Stomach smooth muscle (tissue), 2 donors: ENCODE measurements around the gene PIGL.

Experiments
- H3K27ac ChIP-seq: one replicate; pipeline ENCODE4 v1.7.0; 2013; ENCODE audit warnings: mild to moderate bottlenecking, low read length, inconsistent platforms
- H3K27me3 ChIP-seq, 2 donors: one replicate each; pipeline ENCODE4 v1.7.0; 2013; ENCODE audit warnings: low read length in 2 of 2; ENCODE audit not compliant: insufficient read depth in 2 of 2, control insufficient read depth in 1 of 2
- H3K36me3 ChIP-seq, 2 donors: one replicate each; pipeline ENCODE4 v1.7.0; 2013; ENCODE audit warnings: low read length in 2 of 2; ENCODE audit not compliant: control insufficient read depth in 2 of 2, insufficient read depth in 2 of 2
- H3K4me1 ChIP-seq: one replicate; pipeline ENCODE4 v1.7.0; 2013; ENCODE audit warnings: low read length; ENCODE audit not compliant: control insufficient read depth, insufficient read depth
- H3K4me3 ChIP-seq, 2 donors: one replicate each; pipeline ENCODE4 v1.7.0; 2013; ENCODE audit warnings: low read length in 2 of 2
- H3K9ac ChIP-seq, 2 donors: one replicate each; pipeline ENCODE4 v1.7.0; 2013; ENCODE audit warnings: low read length in 2 of 2, mild to moderate bottlenecking in 1 of 2
- H3K9me3 ChIP-seq, 2 donors: one replicate each; pipeline ENCODE4 v1.7.0; 2013; ENCODE audit warnings: low read length in 2 of 2; ENCODE audit not compliant: control insufficient read depth in 2 of 2
- donor health status: healthy.
- donor health status: Pancreatic carcinoma.

The PIGL gene

DNA sequence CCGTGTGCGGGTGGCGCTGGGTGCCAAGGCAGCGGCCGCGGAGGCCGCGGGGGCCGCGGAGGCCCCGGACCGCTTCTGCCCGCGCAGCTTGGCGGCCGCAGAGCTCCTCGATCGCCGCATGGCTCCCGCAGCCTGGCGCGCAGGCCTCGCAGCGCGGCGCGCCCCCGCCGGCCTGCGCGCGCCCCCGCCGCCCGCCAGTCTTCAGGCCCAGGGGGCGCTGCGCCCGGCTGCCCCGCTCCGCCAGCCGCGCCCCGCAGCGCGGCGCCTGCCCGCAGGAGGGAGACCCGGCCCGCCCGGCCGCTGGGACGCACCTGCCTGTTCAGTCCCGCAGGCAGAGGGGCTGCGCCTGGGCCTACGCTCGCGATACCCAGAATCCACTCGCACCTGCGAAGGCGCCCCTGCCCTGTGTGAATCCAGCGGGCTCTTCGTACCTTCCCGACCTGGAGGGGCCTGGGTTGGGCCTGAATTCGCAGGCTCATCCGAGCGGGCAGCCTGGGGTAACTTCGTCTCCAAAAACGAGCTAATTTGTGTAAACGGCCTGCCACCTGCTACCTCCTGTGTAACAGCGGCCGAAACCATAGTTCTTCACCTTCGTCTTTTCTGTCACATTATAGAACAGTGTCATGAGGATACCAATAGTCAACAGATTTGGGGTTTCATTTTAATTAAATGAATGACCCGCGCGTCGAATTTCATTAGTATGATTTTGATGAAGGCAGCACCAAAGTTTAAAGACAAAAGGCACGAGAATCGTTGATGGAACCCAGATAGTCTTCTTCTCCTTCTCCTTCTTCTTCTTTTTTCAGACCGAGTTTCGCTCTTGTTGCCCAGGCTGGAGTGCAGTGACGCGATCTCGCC lies 136.5 kb downstream of the PIGL start, which contains the start of gene CENPV:
Gene CENPV (minus strand): TSS at position 153 of the 858 bp plus-strand sequence. CDS start 33 bp downstream, at position 120.
- no peak within 1 kb of the TSS for H3K27ac ChIP-seq
- peaks cover 0 to 3% of the 10 kb centered on the region in 2 donors for H3K36me3 ChIP-seq
- peaks cover 10% of the 10 kb centered on the region for H3K4me1 ChIP-seq
- H3K27me3 ChIP-seq, result peaks cover 3 to 10% of the 10 kb centered on the region in 2 donors
- no peaks in the 10 kb centered on the region for H3K9me3 ChIP-seq
- H3K4me3 ChIP-seq, result peak within 1 kb of the TSS; percentile 52 to 78
- H3K9ac ChIP-seq, result peak within 1 kb of the TSS; percentile 42 to 58

DNA sequence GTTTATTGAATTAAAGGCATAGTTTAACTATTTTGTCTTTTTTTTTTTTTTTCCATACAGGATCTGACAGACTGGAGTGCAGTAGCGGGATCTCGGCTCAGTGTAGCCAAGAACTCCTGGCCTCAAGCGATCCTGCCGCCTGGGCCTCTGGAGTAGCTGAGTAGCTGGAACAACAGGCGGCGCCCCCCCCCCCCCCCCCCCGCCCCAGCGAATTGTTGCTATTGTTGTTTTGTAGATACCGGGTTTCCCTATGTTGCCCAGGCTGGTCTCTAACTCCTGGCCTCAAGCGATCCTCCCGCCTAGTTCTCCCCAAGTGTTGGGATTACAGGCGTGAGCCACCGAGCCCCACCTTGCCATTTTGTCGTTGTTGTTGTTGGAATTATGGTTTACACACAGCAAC lies 137.6 kb downstream of the PIGL start:
- H3K36me3 ChIP-seq, result no peaks in the 10 kb centered on the region
- peaks cover 3 to 10% of the 10 kb centered on the region in 2 donors for H3K27me3 ChIP-seq
- H3K9ac ChIP-seq, result no peak overlapping the region
- no peak overlapping the region for H3K27ac ChIP-seq
- no peak overlapping the region for H3K4me3 ChIP-seq
- H3K4me1 ChIP-seq, result peaks cover 10% of the 10 kb centered on the region
- H3K9me3 ChIP-seq, result no peaks in the 10 kb centered on the region

DNA sequence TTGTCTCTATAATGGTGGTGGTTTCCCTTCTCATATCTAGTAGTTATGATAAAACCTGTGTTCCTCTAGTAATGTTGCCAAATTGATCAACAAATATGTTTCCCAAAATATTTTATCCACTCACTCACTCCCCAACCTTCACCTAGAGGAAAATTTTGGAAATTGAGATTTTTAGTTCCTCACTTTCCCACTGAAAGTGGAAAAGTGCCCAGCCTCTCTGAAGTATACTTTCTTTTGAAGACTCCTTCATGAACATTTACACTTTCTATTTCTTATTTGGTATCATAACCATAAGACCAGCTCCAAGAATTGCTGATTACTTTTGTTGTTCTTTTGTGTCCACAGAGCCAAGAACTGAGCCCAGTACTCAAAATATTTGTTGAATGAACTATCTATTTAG lies 141.4 kb downstream of the PIGL start:
- Histone ChIP-seq H3K9me3 (no peaks in the 10 kb centered on the region), H3K4me1 (peaks cover 3% of the 10 kb centered on the region), H3K27ac (no peak overlapping the region), H3K9ac (no peak overlapping the region), H3K4me3 (no peak overlapping the region), H3K27me3 (peaks cover 0 to 3% of the 10 kb centered on the region in 2 donors), H3K36me3 (no peaks in the 10 kb centered on the region)

DNA sequence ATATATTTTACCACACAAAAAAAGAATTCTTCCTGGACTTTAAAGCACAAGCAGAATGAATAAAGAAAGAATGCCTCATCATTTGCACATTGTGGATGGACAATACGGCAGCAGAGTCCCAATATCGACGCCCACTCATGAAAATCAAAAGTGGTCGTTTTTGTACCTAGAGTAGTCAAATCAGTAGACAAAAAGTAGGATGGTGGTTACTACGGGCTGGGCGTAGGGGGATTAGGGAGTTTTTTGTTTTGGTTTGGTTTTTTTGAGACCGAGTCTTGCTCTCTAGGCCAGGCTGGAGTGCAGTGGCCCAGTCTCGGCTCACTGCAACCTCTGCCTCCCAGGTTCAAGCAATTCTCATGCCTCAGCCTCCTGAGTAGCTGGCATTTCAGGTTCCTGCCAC lies 144.9 kb downstream of the PIGL start:
- peaks cover 7% of the 10 kb centered on the region for H3K4me1 ChIP-seq
- no peak overlapping the region for H3K4me3 ChIP-seq
- H3K27me3 ChIP-seq, result no peaks in the 10 kb centered on the region
- H3K36me3 ChIP-seq, result no peaks in the 10 kb centered on the region
- H3K27ac ChIP-seq, result no peak overlapping the region
- H3K9ac ChIP-seq, result no peak overlapping the region
- no peaks in the 10 kb centered on the region for H3K9me3 ChIP-seq

DNA sequence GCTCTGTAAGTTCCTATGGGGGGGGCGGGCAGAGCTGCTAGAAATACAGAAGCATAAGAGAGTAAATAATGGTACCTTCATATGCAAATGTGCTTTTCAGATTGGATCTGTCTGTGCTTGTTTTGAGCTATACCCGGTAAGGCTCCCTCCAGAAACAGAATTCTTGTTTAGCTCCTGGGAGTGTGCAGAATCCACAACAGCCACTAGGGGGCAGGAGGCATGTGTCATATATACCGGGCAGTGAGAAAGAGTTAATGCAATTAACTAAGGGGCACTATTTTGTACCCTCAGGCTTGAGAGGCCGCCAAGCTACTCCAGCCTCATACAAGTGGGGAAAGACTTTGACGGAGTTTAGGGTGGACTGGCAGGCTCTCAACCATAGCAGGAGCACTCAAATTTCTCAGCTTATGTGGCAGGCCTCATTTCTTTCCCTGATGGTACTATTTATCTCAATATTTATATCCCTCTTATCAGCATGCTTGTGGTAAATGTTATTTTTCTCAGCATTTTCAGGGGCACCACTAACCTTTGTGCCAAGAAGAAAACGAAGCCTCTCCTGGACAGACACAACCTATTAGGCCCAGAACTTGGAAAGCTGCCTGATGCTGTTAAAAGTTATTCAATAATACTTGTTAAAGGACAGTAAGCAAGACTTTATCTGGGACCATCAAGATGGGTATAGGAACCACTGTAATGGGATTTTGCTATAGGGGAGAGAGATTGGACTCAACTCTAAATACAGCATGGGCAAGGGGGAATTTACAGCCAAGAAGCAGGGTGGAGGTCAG lies 146.9 kb downstream of the PIGL start:
- Histone ChIP-seq H3K27me3 (no peaks in the 10 kb centered on the region), H3K4me1 (peaks cover 7% of the 10 kb centered on the region), H3K27ac (peak overlapping the region; percentile 31), H3K9ac (peak overlapping the region in 1 of 2 donors; percentile 15), H3K36me3 (no peaks in the 10 kb centered on the region), H3K9me3 (no peaks in the 10 kb centered on the region), H3K4me3 (no peak overlapping the region)

DNA sequence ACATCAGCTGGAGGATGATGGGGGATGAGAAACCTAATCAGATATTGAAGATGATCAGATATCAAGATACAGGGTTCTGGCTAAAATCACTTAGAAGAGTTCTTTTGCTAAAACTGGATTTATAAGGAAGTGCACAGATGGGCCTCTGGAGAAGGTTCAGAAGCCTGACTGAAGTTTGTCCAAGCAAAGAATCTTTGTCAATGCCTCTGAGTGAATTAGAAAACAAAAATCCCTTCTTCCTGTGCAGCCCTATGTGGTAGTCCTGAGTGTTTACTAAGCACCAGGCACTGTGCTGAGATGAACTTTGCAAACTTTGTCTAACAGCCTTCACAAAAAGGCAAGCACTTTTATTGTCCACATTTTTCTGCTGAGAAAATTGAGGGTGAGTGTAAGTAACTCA lies 147.6 kb downstream of the PIGL start:
- Histone ChIP-seq H3K27me3 (no peaks in the 10 kb centered on the region), H3K4me3 (no peak overlapping the region), H3K4me1 (peaks cover 7% of the 10 kb centered on the region), H3K9me3 (no peaks in the 10 kb centered on the region), H3K9ac (peak overlapping the region; percentile 15 to 21), H3K27ac (peak overlapping the region; percentile 31), H3K36me3 (no peaks in the 10 kb centered on the region)

DNA sequence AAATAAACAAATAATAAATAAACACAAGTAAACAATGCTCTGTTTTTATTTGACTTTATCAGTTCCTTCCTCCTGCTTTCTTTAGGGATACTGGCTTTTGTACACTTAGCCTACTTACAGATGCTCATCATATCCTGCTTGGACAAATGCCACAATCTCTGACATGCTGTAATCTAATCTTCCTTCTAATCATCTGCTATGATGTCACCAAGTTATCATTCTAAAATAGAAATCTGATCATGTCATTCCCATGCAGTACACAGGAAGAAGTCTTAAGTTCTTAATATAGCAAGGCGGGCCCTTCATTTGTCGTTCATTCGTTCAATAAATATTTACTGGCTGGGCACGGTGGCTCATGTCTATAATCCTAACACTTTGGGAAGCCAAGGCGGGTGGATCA lies 154.7 kb downstream of the PIGL start:
- H3K4me1 ChIP-seq, result no peaks in the 10 kb centered on the region
- no peaks in the 10 kb centered on the region for H3K36me3 ChIP-seq
- no peaks in the 10 kb centered on the region for H3K9me3 ChIP-seq
- no peaks in the 10 kb centered on the region for H3K27me3 ChIP-seq
- no peak overlapping the region for H3K9ac ChIP-seq
- no peak overlapping the region for H3K27ac ChIP-seq
- no peak overlapping the region for H3K4me3 ChIP-seq

DNA sequence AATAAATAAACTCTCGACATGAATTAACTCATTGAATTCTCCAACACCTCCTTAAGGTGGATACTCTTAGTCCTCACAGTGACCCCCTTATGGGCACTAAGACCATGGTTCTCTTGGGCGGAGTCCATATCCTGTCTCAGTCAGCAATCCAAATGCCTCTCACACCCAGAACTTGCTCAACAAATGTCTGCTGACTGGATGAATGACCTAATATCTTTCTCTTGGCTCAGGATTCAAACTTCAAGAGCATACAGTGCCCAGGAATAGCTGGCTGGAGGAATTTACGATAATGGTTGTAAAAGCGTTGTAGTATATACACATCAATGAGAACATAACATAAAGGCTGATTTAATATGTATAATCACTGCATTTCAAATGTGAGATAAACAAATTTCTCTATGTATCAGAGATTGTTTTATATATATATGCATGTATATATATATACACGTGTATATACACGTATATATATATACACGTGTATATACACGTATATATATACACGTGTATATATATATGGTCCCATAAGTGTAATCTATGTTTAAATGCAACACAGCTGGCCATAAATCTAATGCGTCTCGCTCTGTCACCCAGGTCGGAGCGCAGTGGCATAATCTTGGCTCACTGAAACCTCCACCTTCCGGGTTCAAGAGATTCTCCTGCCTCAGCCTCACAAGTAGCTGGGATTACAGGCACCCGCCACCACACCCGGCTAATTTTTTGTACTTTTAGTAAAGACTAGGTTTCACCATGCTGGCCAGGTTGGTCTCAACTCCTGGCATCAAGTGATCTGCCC lies 157.3 kb downstream of the PIGL start:
- Histone ChIP-seq H3K9me3 (no peaks in the 10 kb centered on the region), H3K9ac (no peak overlapping the region), H3K27ac (no peak overlapping the region), H3K4me3 (no peak overlapping the region), H3K36me3 (no peaks in the 10 kb centered on the region), H3K4me1 (no peaks in the 10 kb centered on the region), H3K27me3 (no peaks in the 10 kb centered on the region)
